Esophagus squamous epithelium (tissue), 5 donors: Measurements from ENCODE around the gene SAMD1. TPM values are rescaled to one million over a fixed set of nuclear protein-coding genes. Genes with fewer than 3 reads are reported as not detected.

Experiments
- DNase-seq: peaks from one replicate; lab custom pipeline; 2025; lab: John Stamatoyannopoulos, UW
- H3K27ac ChIP-seq, 4 donors: fragments of 200-600 bp; sonication (generic); one replicate each; pipeline ENCODE4 v1.5.1; 2016 to 2019; ENCODE audit warnings: mild to moderate bottlenecking in 1 of 4
- H3K27me3 ChIP-seq, 4 donors: fragments of 200-600 bp; sonication (generic); 1 replicate in 3 of 4; 2 replicates in 1 of 4; pipeline versions ENCODE4 v1.5.1 to v1.6.0; 2017 to 2021; ENCODE audit warnings: antibody characterized with exemption in 1 of 4
- H3K36me3 ChIP-seq, 3 donors: fragments of 200-600 bp; sonication (generic); one replicate each; pipeline ENCODE4 v1.5.1; 2016 to 2019
- H3K4me1 ChIP-seq, 3 donors: fragments of 200-600 bp; sonication (generic); one replicate each; pipeline ENCODE4 v1.5.1; 2017 to 2019
- H3K4me3 ChIP-seq, 4 donors: fragments of 200-600 bp; sonication (generic); 1 replicate in 3 of 4; 2 replicates in 1 of 4; pipeline ENCODE4 v1.5.1; 2016 to 2019; ENCODE audit warnings: mild to moderate bottlenecking in 2 of 4, moderate library complexity in 1 of 4
- H3K9me3 ChIP-seq, 3 donors: fragments of 200-600 bp; sonication (generic); one replicate each; pipeline ENCODE4 v1.5.1; 2016 to 2019
- CTCF ChIP-seq, 6 experiments: fragments of 450-650 bp in 4 of 6; fragments of 200-600 bp in 2 of 6; sonication (generic) in 2 of 6; IDR thresholded peaks; one replicate each; pipeline ENCODE4 v1.5.1; 2016 to 2019; ENCODE audit warnings: antibody characterized with exemption in 6 of 6, mild to moderate bottlenecking in 4 of 6, moderate library complexity in 4 of 6
- POLR2A ChIP-seq, 4 donors: fragments of 450-650 bp; IDR thresholded peaks; one replicate each; pipeline ENCODE4 v1.6.1; 2017; ENCODE audit warnings: antibody characterized with exemption in 4 of 4, mild to moderate bottlenecking in 4 of 4, moderate library complexity in 3 of 4
- WGBS, 2 donors: methylation state at CpG; one replicate each; pipeline ENCODE4 v1.1.5; 2018; 5-methylcytosine and 5-hydroxymethylcytosine counted together
- intact Hi-C: fragments of 100-400 bp; cut with DNase I; formaldehyde crosslinking; loops from one replicate; pipeline ENCODE4 v1.15.0; 2022
- total RNA-seq, 4 donors: library from RNA; depleted of rRNA; stranded (reverse); fragments of >200 nt; gene quantifications; one replicate each; pipeline ENCODE4 v1.1.0, GENCODE V29; 2016
- donor health status: DM: yes; HTN: yes; CAD: no.

Gene SAMD1
- total RNA-seq, 4 donors from 2014 or later: 16.8 to 32.2 (median 27.1) TPM

GRCh38 chr19:14096272-14096992 lies 5.9 kb upstream of the SAMD1 start:
- DNase-seq: no peak
- Histone ChIP-seq H3K36me3 (peaks cover 4 to 52% (median 16%) of the 10 kb centered on the region in 3 donors), H3K4me1 (peaks cover 5 to 10% (median 6%) of the 10 kb centered on the region in 3 donors), H3K27ac (no peak overlapping the region), H3K4me3 (no peak overlapping the region), H3K27me3 (no peaks in the 10 kb centered on the region), H3K9me3 (peaks cover 0 to 12% (median 5%) of the 10 kb centered on the region in 3 donors)
- intact Hi-C loops: no loop called here
- no peak for TF ChIP-seq POLR2A (IDR thresholded peaks at IDR 0.05)
- no peak for TF ChIP-seq CTCF (IDR thresholded peaks at IDR 0.05)
- 93 to 98% methylated on average over 5 to 10 of the region's 11 CpGs for WGBS, 2 donors

- peaks cover 5 to 13% (median 6%) of the 10 kb centered on the region in 3 donors for H3K4me1 ChIP-seq
- intact Hi-C loops: no loop called here
- TF ChIP-seq POLR2A (IDR thresholded peaks at IDR 0.05) (no peak), CTCF (IDR thresholded peaks at IDR 0.05) (no peak)
Observed at GRCh38 chr19:14094854-14095253, 4.3 kb upstream of the SAMD1 start.

GRCh38 chr19:14093117-14093823 lies 2.7 kb upstream of the SAMD1 start:
- TF ChIP-seq POLR2A (IDR thresholded peaks at IDR 0.05) (no peak), CTCF (IDR thresholded peaks at IDR 0.05) (no peak)
- Histone ChIP-seq H3K27ac (no peak overlapping the region), H3K4me1 (peaks cover 10 to 24% (median 11%) of the 10 kb centered on the region in 3 donors), H3K27me3 (no peaks in the 10 kb centered on the region), H3K4me3 (no peak overlapping the region), H3K9me3 (peaks cover 0 to 12% (median 5%) of the 10 kb centered on the region in 3 donors), H3K36me3 (peaks cover 2 to 30% (median 9%) of the 10 kb centered on the region in 3 donors)
- 92 to 98% methylated on average over 7 to 8 of the region's 9 CpGs for WGBS, 2 donors
- DNase-seq: no peak
- intact Hi-C loops: no loop called here

More at GRCh38 chr19:14094854-14095253, 4.3 kb upstream of the SAMD1 start:
- H3K27ac ChIP-seq: no peak overlapping the region
- WGBS, 2 donors: 81 to 86% methylated on average over 7 of the region's 7 CpGs
- no peak for DNase-seq
- no peaks in the 10 kb centered on the region for H3K27me3 ChIP-seq
- H3K36me3 ChIP-seq: peaks cover 0 to 36% (median 9%) of the 10 kb centered on the region in 3 donors
- peaks cover 0 to 12% (median 5%) of the 10 kb centered on the region in 3 donors for H3K9me3 ChIP-seq
- H3K4me3 ChIP-seq: no peak overlapping the region

GRCh38 chr19:14091813-14092462 lies 1.4 kb upstream of the SAMD1 start:
- DNase-seq: no peak
- Histone ChIP-seq H3K9me3 (peaks cover 0 to 12% (median 5%) of the 10 kb centered on the region in 3 donors), H3K27ac (peak overlapping the region; percentile 88 to 98 (median 92)), H3K36me3 (peaks cover 5 to 29% (median 8%) of the 10 kb centered on the region in 3 donors), H3K4me3 (peak overlapping the region; percentile 64 to 98 (median 84)), H3K27me3 (no peaks in the 10 kb centered on the region), H3K4me1 (peaks cover 10 to 24% (median 11%) of the 10 kb centered on the region in 3 donors)
- TF ChIP-seq CTCF (IDR thresholded peaks at IDR 0.05): no peak
- no peak for TF ChIP-seq POLR2A (IDR thresholded peaks at IDR 0.05)
- WGBS, 2 donors: 12 to 15% methylated on average over 14 of the region's 15 CpGs
- intact Hi-C loops: no loop called here
